ENCODE results near the gene AATK. TPM values are rescaled to one million over a fixed set of nuclear protein-coding genes. Genes with fewer than 3 reads are reported as not detected.

The AATK gene
- polyA plus RNA-seq, 1 of the 3 experiments (the other 2 are of a cell fraction): 0.51 TPM

DNA sequence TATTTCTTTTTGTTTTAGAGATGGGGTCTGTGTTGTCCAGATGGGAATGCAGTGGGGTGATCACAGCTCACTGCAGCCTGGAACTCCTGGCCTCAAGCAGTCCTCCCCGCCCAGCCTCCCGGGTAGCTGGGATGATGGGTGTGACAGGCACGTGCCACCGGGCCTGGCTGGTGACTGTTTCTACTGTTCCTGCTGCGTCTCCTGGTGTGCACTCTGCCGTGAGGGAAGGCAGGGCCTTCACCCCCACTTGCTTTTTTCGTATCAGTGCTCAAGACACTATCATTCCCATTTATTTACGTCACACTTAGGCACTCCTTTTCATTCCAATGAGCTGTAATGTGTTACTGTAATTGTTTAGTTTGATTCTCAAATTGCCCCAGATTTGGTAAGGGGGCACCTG, 26.0 kb downstream of the AATK start:
- POLR2A ChIA-PET: no interaction called here
- 59% methylated on average over 8 of the region's 8 CpGs for WGBS (ENCODE audit: low lambda C conversion rate)

DNA sequence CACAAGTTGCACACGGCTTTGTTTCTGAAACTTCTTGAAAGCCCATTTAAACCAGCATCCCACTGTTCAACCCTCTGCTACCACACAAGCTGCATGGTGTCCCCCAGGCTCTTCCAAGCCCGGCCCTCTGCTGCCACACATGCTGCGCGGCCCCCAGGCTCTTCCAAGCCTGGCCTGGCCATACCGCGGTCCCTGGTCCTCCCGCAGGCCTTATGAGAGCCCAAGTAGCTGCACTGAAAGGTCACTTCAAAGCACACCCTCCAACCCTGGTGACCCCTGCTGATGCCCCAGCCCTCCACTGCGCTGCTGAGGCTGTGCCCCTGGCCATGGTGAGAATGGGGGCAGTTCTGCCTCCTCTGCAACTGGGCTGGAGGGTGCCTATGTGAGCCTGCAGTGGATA, 26.6 kb downstream of the AATK start:
- ChIA-PET CTCF (interaction anchor here (1.1 to 8.8 kb wide), 3 partner anchors 19 to 100 kb away, joined by 3 to 147 read pairs (median 133); partner anchors contain the start of genes NDUFAF8 and TEPSIN), POLR2A (no interaction called here)
- Histone ChIP-seq H4K20me1 (ENCODE audit: insufficient read depth) (no peaks in the 10 kb centered on the region), H3K36me3 (replicated peaks in 1 of 2; ENCODE audit: control insufficient read depth in 1 of 2, insufficient read depth in 2 of 2, low read length in 1 of 2) (no peaks in the 10 kb centered on the region), H2AFZ (ENCODE audit: low read depth) (no peak overlapping the region), H3K27ac (ENCODE audit: low read depth in 2 of 2, low read length in 1 of 2) (no peak overlapping the region), H3K4me2 (no peak overlapping the region), H3K9me3 (no peaks in the 10 kb centered on the region), H3K9ac (no peak overlapping the region), H3K4me1 (ENCODE audit: control insufficient read depth in 1 of 2, insufficient read depth in 2 of 2, low read depth in 1 of 2, low read length in 1 of 2) (peaks cover 0 to 7% of the 10 kb centered on the region in 2 experiments; a peak in 1 of 4 replicates), H3K27me3 (ENCODE audit: insufficient read depth) (no peaks in the 10 kb centered on the region), H3K4me3 (ENCODE audit: low read depth in 2 of 2, low read length in 1 of 2) (no peak overlapping the region), H3F3A (replicated peaks; ENCODE audit: insufficient read depth) (peaks cover 12% of the 10 kb centered on the region), H3K9me2 (no peaks in the 10 kb centered on the region), H3K79me2 (ENCODE audit: insufficient read depth) (no peaks in the 10 kb centered on the region)
- no peak for DNase-seq
- WGBS (ENCODE audit: low lambda C conversion rate): 78% methylated on average over 8 of the region's 8 CpGs
- TF ChIP-seq TEAD4 (IDR thresholded peaks at IDR 0.05; ENCODE audit: borderline replicate concordance, insufficient read depth): no peak
- TF ChIP-seq SIN3A (IDR thresholded peaks at IDR 0.05; ENCODE audit: borderline replicate concordance, low read depth, low read length): no peak
- TF ChIP-seq, protein P1, sequence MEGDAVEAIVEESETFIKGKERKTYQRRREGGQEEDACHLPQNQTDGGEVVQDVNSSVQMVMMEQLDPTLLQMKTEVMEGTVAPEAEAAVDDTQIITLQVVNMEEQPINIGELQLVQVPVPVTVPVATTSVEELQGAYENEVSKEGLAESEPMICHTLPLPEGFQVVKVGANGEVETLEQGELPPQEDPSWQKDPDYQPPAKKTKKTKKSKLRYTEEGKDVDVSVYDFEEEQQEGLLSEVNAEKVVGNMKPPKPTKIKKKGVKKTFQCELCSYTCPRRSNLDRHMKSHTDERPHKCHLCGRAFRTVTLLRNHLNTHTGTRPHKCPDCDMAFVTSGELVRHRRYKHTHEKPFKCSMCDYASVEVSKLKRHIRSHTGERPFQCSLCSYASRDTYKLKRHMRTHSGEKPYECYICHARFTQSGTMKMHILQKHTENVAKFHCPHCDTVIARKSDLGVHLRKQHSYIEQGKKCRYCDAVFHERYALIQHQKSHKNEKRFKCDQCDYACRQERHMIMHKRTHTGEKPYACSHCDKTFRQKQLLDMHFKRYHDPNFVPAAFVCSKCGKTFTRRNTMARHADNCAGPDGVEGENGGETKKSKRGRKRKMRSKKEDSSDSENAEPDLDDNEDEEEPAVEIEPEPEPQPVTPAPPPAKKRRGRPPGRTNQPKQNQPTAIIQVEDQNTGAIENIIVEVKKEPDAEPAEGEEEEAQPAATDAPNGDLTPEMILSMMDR (IDR thresholded peaks at IDR 0.05): no peak
- TF ChIP-seq ELF1 (IDR thresholded peaks at IDR 0.05): no peak
- no peak for TF ChIP-seq REST (IDR thresholded peaks at IDR 0.05; ENCODE audit: low read depth, low read length)
- TF ChIP-seq JUND (IDR thresholded peaks at IDR 0.05): no peak
- no peak for TF ChIP-seq ZBTB33 (IDR thresholded peaks at IDR 0.05; ENCODE audit: borderline replicate concordance, low read depth)
- no peak for TF ChIP-seq RXRA (IDR thresholded peaks at IDR 0.05; ENCODE audit: borderline replicate concordance, low read depth)
- no peak for TF ChIP-seq RFX5 (IDR thresholded peaks at IDR 0.05; ENCODE audit: low read length)
- TF ChIP-seq TAF1 (IDR thresholded peaks at IDR 0.05; ENCODE audit: borderline replicate concordance, low read depth, low read length): no peak
- no peak for TF ChIP-seq EP300 (IDR thresholded peaks at IDR 0.05; ENCODE audit: borderline replicate concordance in 1 of 2, low read depth in 1 of 2, low read length in 1 of 2)
- no peak for TF ChIP-seq RCOR1 (IDR thresholded peaks at IDR 0.05; ENCODE audit: low read length)
- TF ChIP-seq YY1 (IDR thresholded peaks at IDR 0.05; ENCODE audit: low read depth): no peak

More for the DNA sequence above, 26.0 kb downstream of the AATK start:
- no peak for DNase-seq
- TF ChIP-seq MEF2A (IDR thresholded peaks at IDR 0.05; ENCODE audit: borderline replicate concordance, low read depth): no peak
- TF ChIP-seq RCOR1 (IDR thresholded peaks at IDR 0.05; ENCODE audit: low read length): no peak
- no peak for TF ChIP-seq JUND (IDR thresholded peaks at IDR 0.05)
- Histone ChIP-seq H4K20me1 (ENCODE audit: insufficient read depth) (no peaks in the 10 kb centered on the region), H3K9me3 (no peaks in the 10 kb centered on the region), H3K4me2 (no peak overlapping the region), H3K27ac (ENCODE audit: low read depth in 2 of 2, low read length in 1 of 2) (no peak overlapping the region), H3K36me3 (replicated peaks in 1 of 2; ENCODE audit: control insufficient read depth in 1 of 2, insufficient read depth in 2 of 2, low read length in 1 of 2) (no peaks in the 10 kb centered on the region), H2AFZ (ENCODE audit: low read depth) (no peak overlapping the region), H3K4me1 (ENCODE audit: control insufficient read depth in 1 of 2, insufficient read depth in 2 of 2, low read depth in 1 of 2, low read length in 1 of 2) (peaks cover 0 to 7% of the 10 kb centered on the region in 2 experiments; a peak in 1 of 4 replicates), H3K4me3 (ENCODE audit: low read depth in 2 of 2, low read length in 1 of 2) (no peak overlapping the region), H3K27me3 (ENCODE audit: insufficient read depth) (no peaks in the 10 kb centered on the region), H3K9me2 (no peaks in the 10 kb centered on the region), H3K9ac (no peak overlapping the region), H3F3A (replicated peaks; ENCODE audit: insufficient read depth) (peaks cover 12% of the 10 kb centered on the region), H3K79me2 (ENCODE audit: insufficient read depth) (no peaks in the 10 kb centered on the region)
- CTCF ChIA-PET: interaction anchor here (0.5 to 8.8 kb wide), 6 partner anchors 18 to 345 kb away, joined by 3 to 147 read pairs (median 4); partner anchors contain the start of genes NDUFAF8 and TEPSIN
